Measurements from ENCODE around the gene FAM181A.
A peak's percentile ranks its signal among the peaks of the same experiment; 100 is the strongest.

FAM181A gene

GRCh38 chr14:93970585-93970964, 43.4 kb downstream of the FAM181A start:
- no peak for DNase-seq (ENCODE audit: low read depth, low spot score)
- no peak overlapping the region for H3K4me3 ChIP-seq (ENCODE audit: low read depth, low read length)
- in situ Hi-C loops (cut with HindIII; ENCODE audit: low sequenced_read_pairs) = no loop called here

GRCh38 chr14:93970965-93971634, 44.0 kb downstream of the FAM181A start:
- no peak overlapping the region for H3K4me3 ChIP-seq (ENCODE audit: low read depth, low read length)
- DNase-seq (ENCODE audit: low read depth, low spot score) = no peak
- no peak for TF ChIP-seq CTCF (IDR thresholded peaks at IDR 0.05; ENCODE audit: low read depth, low read length)
- in situ Hi-C loops (cut with HindIII; ENCODE audit: low sequenced_read_pairs) = no loop called here

More at GRCh38 chr14:93970585-93970964, 43.4 kb downstream of the FAM181A start:
- TF ChIP-seq CTCF (IDR thresholded peaks at IDR 0.05; ENCODE audit: low read depth, low read length) = peak; percentile 36

GRCh38 chr14:93971635-93972027, 44.5 kb downstream of the FAM181A start:
- DNase-seq (ENCODE audit: low read depth, low spot score) = no peak
- no peak overlapping the region for H3K4me3 ChIP-seq (ENCODE audit: low read depth, low read length)
- in situ Hi-C loops (cut with HindIII; ENCODE audit: low sequenced_read_pairs) = no loop called here
- no peak for TF ChIP-seq CTCF (IDR thresholded peaks at IDR 0.05; ENCODE audit: low read depth, low read length)

GRCh38 chr14:93972618-93973205, 45.6 kb downstream of the FAM181A start:
- no peak overlapping the region for H3K4me3 ChIP-seq (ENCODE audit: low read depth, low read length)
- in situ Hi-C loops (cut with HindIII; ENCODE audit: low sequenced_read_pairs) = no loop called here
- DNase-seq (ENCODE audit: low read depth, low spot score) = no peak
- TF ChIP-seq CTCF (IDR thresholded peaks at IDR 0.05; ENCODE audit: low read depth, low read length) = no peak

GRCh38 chr14:93973607-93974006, 46.5 kb downstream of the FAM181A start:
- H3K4me3 ChIP-seq (ENCODE audit: low read depth, low read length) = no peak overlapping the region
- DNase-seq (ENCODE audit: low read depth, low spot score) = no peak
- in situ Hi-C loops (cut with HindIII; ENCODE audit: low sequenced_read_pairs) = no loop called here
- no peak for TF ChIP-seq CTCF (IDR thresholded peaks at IDR 0.05; ENCODE audit: low read depth, low read length)

- H3K4me3 ChIP-seq (ENCODE audit: low read depth, low read length) = no peak overlapping the region
- in situ Hi-C loops (cut with HindIII; ENCODE audit: low sequenced_read_pairs) = no loop called here
- no peak for DNase-seq (ENCODE audit: low read depth, low spot score)
- TF ChIP-seq CTCF (IDR thresholded peaks at IDR 0.05; ENCODE audit: low read depth, low read length) = no peak
Observed at GRCh38 chr14:93974299-93974698, 47.2 kb downstream of the FAM181A start.

Measured in astrocyte of the spinal cord (primary cell).